GM12865 (cell line): Measurements from ENCODE around the gene RXRA.

ENCODE experiments used
- DNase-seq: peaks from one replicate; pipeline ENCODE4 v3.0.0; 2010; ENCODE audit warnings: low read depth
- H3K4me3 ChIP-seq: 2 replicates; pipeline ENCODE4 v1.5.1; 2011; ENCODE audit warnings: mild to moderate bottlenecking, low read depth, low read length, control low read depth
- CTCF ChIP-seq: IDR thresholded peaks from 2 replicates; pipeline ENCODE4 v1.5.1; 2011; ENCODE audit warnings: low read length, control low read depth, low read depth, inconsistent platforms; ENCODE audit not compliant: insufficient read depth; ENCODE audit errors: missing control alignments

RXRA gene

GRCh38 chr9:134373269-134373668 lies 47.0 kb downstream of the RXRA start:
- peak; percentile 8 for TF ChIP-seq CTCF
- peak; percentile 16 for DNase-seq
- no peak overlapping the region for H3K4me3 ChIP-seq

- no peak for TF ChIP-seq CTCF
- H3K4me3 ChIP-seq = no peak overlapping the region
- DNase-seq = no peak
These were observed 47.7 kb downstream of the RXRA start for GRCh38 chr9:134373953-134374300.

- DNase-seq = no peak
- no peak for TF ChIP-seq CTCF
- H3K4me3 ChIP-seq = no peak overlapping the region
These were observed 48.2 kb downstream of the RXRA start for GRCh38 chr9:134374301-134375010.

- DNase-seq = no peak
- H3K4me3 ChIP-seq = no peak overlapping the region
- TF ChIP-seq CTCF = no peak
These were observed 48.7 kb downstream of the RXRA start for GRCh38 chr9:134375011-134375390.

GRCh38 chr9:134375430-134376385 lies 49.5 kb downstream of the RXRA start:
- no peak overlapping the region for H3K4me3 ChIP-seq
- TF ChIP-seq CTCF = no peak
- DNase-seq = no peak

GRCh38 chr9:134376386-134377142 lies 50.3 kb downstream of the RXRA start:
- no peak for DNase-seq
- no peak overlapping the region for H3K4me3 ChIP-seq
- TF ChIP-seq CTCF = no peak
